ENCODE results near the gene CACNA1D. TPM values are rescaled to one million over a fixed set of nuclear protein-coding genes. Genes with fewer than 3 reads are reported as not detected.

The CACNA1D gene
- total RNA-seq, 1 experiment from 2014 or later = not detected

DNA sequence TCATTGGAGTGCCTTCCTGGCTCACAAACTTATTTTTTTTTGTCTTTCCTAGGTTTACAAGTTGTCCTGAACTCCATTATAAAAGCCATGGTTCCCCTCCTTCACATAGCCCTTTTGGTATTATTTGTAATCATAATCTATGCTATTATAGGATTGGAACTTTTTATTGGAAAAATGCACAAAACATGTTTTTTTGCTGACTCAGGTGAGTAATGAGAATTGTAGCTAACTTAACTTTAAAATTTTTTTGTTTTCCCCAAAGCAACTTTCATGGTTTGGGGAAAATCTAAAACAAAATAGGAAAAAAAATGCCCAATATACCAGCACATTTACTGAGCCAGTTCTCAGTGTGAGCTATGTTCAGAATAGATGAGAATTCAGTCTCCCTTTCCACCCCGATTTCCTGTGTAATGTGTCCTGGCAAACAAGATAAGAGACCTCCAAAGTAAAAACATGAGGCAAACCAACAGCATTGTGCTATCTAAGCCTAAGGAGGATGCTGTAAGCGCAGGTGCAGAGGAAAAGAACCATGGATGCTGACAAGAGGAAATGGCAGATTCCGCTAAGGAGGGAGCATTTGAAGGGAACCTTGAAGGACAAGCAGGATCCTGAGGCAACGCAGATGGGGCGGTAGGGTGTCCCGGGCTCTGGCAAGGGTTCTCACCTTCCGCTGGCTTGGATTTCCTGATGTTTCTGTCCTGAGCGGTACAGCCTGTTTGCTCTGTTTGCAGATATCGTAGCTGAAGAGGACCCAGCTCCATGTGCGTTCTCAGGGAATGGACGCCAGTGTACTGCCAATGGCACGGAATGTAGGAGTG, 171.4 kb downstream of the CACNA1D start:
- POLR2A ChIA-PET (ENCODE audit: low non-redundant PET) = no interaction called here
- H3K4me1 ChIP-seq (ENCODE audit: insufficient read depth, low read length, poor library complexity, severe bottlenecking) = no peaks in the 10 kb centered on the region
- CTCF ChIA-PET = no interaction called here
- no peaks in the 10 kb centered on the region for H3K27me3 ChIP-seq (replicated peaks; ENCODE audit: insufficient read depth, low read depth, low read length, poor library complexity)
- intact Hi-C loops (cut with micrococcal nuclease; ENCODE audit: unreplicated experiment) = no loop called here
- TF ChIP-seq EZH2 (IDR thresholded peaks at IDR 0.05; ENCODE audit: borderline replicate concordance, low read depth, low read length, poor library complexity, severe bottlenecking) = no peak
- TF ChIP-seq, protein P1, sequence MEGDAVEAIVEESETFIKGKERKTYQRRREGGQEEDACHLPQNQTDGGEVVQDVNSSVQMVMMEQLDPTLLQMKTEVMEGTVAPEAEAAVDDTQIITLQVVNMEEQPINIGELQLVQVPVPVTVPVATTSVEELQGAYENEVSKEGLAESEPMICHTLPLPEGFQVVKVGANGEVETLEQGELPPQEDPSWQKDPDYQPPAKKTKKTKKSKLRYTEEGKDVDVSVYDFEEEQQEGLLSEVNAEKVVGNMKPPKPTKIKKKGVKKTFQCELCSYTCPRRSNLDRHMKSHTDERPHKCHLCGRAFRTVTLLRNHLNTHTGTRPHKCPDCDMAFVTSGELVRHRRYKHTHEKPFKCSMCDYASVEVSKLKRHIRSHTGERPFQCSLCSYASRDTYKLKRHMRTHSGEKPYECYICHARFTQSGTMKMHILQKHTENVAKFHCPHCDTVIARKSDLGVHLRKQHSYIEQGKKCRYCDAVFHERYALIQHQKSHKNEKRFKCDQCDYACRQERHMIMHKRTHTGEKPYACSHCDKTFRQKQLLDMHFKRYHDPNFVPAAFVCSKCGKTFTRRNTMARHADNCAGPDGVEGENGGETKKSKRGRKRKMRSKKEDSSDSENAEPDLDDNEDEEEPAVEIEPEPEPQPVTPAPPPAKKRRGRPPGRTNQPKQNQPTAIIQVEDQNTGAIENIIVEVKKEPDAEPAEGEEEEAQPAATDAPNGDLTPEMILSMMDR (conservative IDR thresholded peaks at IDR 0.05; ENCODE audit: low read depth, low read length) = no peak
- H3K27ac ChIP-seq (ENCODE audit: low read depth, low read length, poor library complexity, severe bottlenecking) = no peak overlapping the region
- no peaks in the 10 kb centered on the region for H3K9me3 ChIP-seq (ENCODE audit: low read depth, low read length, poor library complexity, severe bottlenecking)
- no peak overlapping the region for H3K4me3 ChIP-seq (ENCODE audit: low read depth, low read length, poor library complexity, severe bottlenecking)
- DNase-seq (ENCODE audit: low spot score) = no peak
- H3K36me3 ChIP-seq (ENCODE audit: insufficient read depth, low read length, poor library complexity, severe bottlenecking) = no peaks in the 10 kb centered on the region
- BruUV-seq (replicated peaks) = no TSS peak

DNA sequence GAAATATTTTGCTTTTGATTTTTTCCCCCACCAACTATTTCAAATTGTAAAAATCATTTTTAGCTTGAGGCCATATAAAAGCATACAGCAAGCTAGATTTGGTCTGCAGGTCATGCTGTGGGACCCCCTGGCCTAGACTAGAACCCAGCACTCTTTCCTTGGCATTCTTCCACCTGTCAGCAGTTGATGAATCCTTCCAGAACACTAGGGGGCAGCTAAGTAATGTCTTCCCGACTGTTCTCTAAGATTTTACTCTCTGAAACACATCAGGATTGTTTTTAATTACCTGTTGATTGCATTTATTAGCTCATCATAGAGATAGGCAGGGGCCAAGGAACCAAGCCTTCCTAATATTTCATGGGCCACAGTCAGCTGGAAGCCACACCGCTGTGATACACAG, 174.5 kb downstream of the CACNA1D start:
- no TSS peak for BruUV-seq (replicated peaks)
- Histone ChIP-seq H3K27me3 (replicated peaks; ENCODE audit: insufficient read depth, low read depth, low read length, poor library complexity) (no peaks in the 10 kb centered on the region), H3K36me3 (ENCODE audit: insufficient read depth, low read length, poor library complexity, severe bottlenecking) (no peaks in the 10 kb centered on the region), H3K4me3 (ENCODE audit: low read depth, low read length, poor library complexity, severe bottlenecking) (no peak overlapping the region), H3K9me3 (ENCODE audit: low read depth, low read length, poor library complexity, severe bottlenecking) (no peaks in the 10 kb centered on the region), H3K4me1 (ENCODE audit: insufficient read depth, low read length, poor library complexity, severe bottlenecking) (no peaks in the 10 kb centered on the region), H3K27ac (ENCODE audit: low read depth, low read length, poor library complexity, severe bottlenecking) (no peak overlapping the region)
- no peak for TF ChIP-seq EZH2 (IDR thresholded peaks at IDR 0.05; ENCODE audit: borderline replicate concordance, low read depth, low read length, poor library complexity, severe bottlenecking)
- TF ChIP-seq, protein P1 (conservative IDR thresholded peaks at IDR 0.05; ENCODE audit: low read depth, low read length) = peak; percentile 37
- CTCF ChIA-PET = no interaction called here
- POLR2A ChIA-PET (ENCODE audit: low non-redundant PET) = no interaction called here
- DNase-seq (ENCODE audit: low spot score) = no peak
- intact Hi-C loops (cut with micrococcal nuclease; ENCODE audit: unreplicated experiment) = no loop called here

DNA sequence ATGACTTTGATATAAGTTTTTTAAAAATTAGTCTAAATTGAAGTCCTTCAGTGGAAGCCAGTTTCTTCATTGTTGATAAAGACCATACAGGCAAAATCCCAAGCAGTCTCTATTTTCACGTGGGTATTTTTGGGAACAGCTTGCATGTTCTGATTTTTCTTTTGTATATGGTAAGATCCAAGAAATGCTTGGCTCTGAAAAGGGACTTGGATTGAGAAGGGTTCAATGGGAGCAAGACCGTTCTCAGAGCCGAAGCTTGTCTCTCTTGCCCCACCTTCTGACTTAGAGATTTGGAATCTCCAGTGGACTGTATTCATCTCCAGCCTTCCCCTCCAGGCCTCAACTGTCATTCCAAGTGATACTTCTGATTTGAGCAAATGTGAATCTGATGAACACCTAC, 176.3 kb downstream of the CACNA1D start:
- ChIA-PET CTCF (no interaction called here), POLR2A (ENCODE audit: low non-redundant PET) (no interaction called here)
- no peak for DNase-seq (ENCODE audit: low spot score)
- no peak overlapping the region for H3K4me3 ChIP-seq (ENCODE audit: low read depth, low read length, poor library complexity, severe bottlenecking)
- BruUV-seq (replicated peaks) = no TSS peak
- no peak overlapping the region for H3K27ac ChIP-seq (ENCODE audit: low read depth, low read length, poor library complexity, severe bottlenecking)
- no peaks in the 10 kb centered on the region for H3K9me3 ChIP-seq (ENCODE audit: low read depth, low read length, poor library complexity, severe bottlenecking)
- intact Hi-C loops (cut with micrococcal nuclease; ENCODE audit: unreplicated experiment) = no loop called here
- TF ChIP-seq EZH2 (IDR thresholded peaks at IDR 0.05; ENCODE audit: borderline replicate concordance, low read depth, low read length, poor library complexity, severe bottlenecking) = no peak
- TF ChIP-seq, protein P1 (conservative IDR thresholded peaks at IDR 0.05; ENCODE audit: low read depth, low read length) = no peak
- H3K4me1 ChIP-seq (ENCODE audit: insufficient read depth, low read length, poor library complexity, severe bottlenecking) = no peaks in the 10 kb centered on the region
- H3K36me3 ChIP-seq (ENCODE audit: insufficient read depth, low read length, poor library complexity, severe bottlenecking) = no peaks in the 10 kb centered on the region
- H3K27me3 ChIP-seq (replicated peaks; ENCODE audit: insufficient read depth, low read depth, low read length, poor library complexity) = no peaks in the 10 kb centered on the region

Data from A673 (cell line).